NT2/D1 (cell line): ENCODE data around the gene LMOD1.

ENCODE experiments used
- SUZ12 ChIP-seq: IDR thresholded peaks from 2 replicates; pipeline ENCODE4 v1.6.1; 2011; ENCODE audit not compliant: insufficient read length, insufficient read depth; ENCODE audit errors: extremely low read depth
- YY1 ChIP-seq: IDR thresholded peaks from 2 replicates; pipeline ENCODE4 v1.6.1; 2011; ENCODE audit not compliant: insufficient read length, insufficient read depth
- ZNF274 ChIP-seq: IDR thresholded peaks from 2 replicates; pipeline ENCODE4 v1.6.1; 2011; ENCODE audit warnings: mild to moderate bottlenecking, low read depth, low read length

- TF ChIP-seq YY1 (no peak), SUZ12 (no peak), ZNF274 (no peak)
Measured at GRCh38 chr1:201945863-201946223, 505 bp downstream of the LMOD1 start.
